Neutrophil (primary cell): ENCODE results near the gene DEFB126.
"Not testable (repeated sequence)": the region's sequence is repeated elsewhere in the genome, so short reads cannot be mapped to it uniquely, and the experiment has no call there.

Experiments
- H3K27ac ChIP-seq: fragments of 200-600 bp; sonication (generic); 2 replicates; pipeline ENCODE4 v1.5.1; 2016; ENCODE audit warnings: mild to moderate bottlenecking, moderate library complexity
- H3K27me3 ChIP-seq: fragments of 200-600 bp; sonication (generic); 2 replicates; pipeline ENCODE4 v1.6.0; 2016; ENCODE audit warnings: mild to moderate bottlenecking
- H3K36me3 ChIP-seq: fragments of 200-600 bp; sonication (generic); 2 replicates; pipeline ENCODE4 v1.5.1; 2017
- H3K4me1 ChIP-seq, 2 experiments: fragments of 200-600 bp in 1 of 2; sonication (generic) in 1 of 2; 1 replicate in 1 of 2; 2 replicates in 1 of 2; pipeline versions ENCODE4 v1.5.1 to v1.6.1; 2013 to 2016; ENCODE audit warnings: low read depth in 1 of 2, low read length in 1 of 2, mild to moderate bottlenecking in 1 of 2, moderate library complexity in 1 of 2; ENCODE audit not compliant: control insufficient read depth in 1 of 2, insufficient read depth in 1 of 2
- H3K4me3 ChIP-seq, 2 experiments: fragments of 200-600 bp in 1 of 2; sonication (generic) in 1 of 2; 1 replicate in 1 of 2; 2 replicates in 1 of 2; pipeline ENCODE4 v1.5.1; 2013 to 2016; ENCODE audit warnings: low read depth in 1 of 2, low read length in 1 of 2, mild to moderate bottlenecking in 1 of 2, moderate library complexity in 1 of 2
- H3K9me3 ChIP-seq: fragments of 200-600 bp; sonication (generic); 2 replicates; pipeline ENCODE4 v1.5.1; 2016
- TF ChIP-seq, protein P1 (sequence below): fragments of 200-600 bp; sonication (generic); IDR thresholded peaks from 2 replicates; pipeline ENCODE4 v1.5.1; 2016; ENCODE audit warnings: antibody characterized with exemption

DEFB126 gene

DNA sequence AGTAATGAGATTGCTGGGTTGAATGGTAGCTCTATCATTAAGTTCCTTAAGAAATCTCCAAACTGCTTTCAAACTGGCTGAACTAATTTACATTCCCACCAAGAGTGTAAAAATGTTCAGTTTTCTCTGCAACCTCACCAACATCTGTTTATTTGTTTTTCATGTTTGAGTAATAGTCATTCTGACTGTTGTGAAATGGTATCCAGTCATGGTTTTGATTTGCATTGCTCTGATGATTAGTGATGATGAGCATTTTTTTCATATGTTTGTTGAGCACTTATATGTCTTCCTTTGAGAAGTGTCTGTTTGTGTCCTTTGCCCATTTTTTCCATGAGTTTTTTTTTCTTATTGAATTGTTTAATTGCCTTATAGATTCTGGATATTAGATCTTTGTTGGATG is 30.0 kb upstream of the DEFB126 start:
- Histone ChIP-seq H3K4me1 (no peaks in the 10 kb centered on the region), H3K27ac (no peak overlapping the region), H3K36me3 (no peaks in the 10 kb centered on the region), H3K4me3 (no peak overlapping the region), H3K9me3 (no peaks in the 10 kb centered on the region), H3K27me3 (peaks cover 40% of the 10 kb centered on the region)
- TF ChIP-seq, protein P1, sequence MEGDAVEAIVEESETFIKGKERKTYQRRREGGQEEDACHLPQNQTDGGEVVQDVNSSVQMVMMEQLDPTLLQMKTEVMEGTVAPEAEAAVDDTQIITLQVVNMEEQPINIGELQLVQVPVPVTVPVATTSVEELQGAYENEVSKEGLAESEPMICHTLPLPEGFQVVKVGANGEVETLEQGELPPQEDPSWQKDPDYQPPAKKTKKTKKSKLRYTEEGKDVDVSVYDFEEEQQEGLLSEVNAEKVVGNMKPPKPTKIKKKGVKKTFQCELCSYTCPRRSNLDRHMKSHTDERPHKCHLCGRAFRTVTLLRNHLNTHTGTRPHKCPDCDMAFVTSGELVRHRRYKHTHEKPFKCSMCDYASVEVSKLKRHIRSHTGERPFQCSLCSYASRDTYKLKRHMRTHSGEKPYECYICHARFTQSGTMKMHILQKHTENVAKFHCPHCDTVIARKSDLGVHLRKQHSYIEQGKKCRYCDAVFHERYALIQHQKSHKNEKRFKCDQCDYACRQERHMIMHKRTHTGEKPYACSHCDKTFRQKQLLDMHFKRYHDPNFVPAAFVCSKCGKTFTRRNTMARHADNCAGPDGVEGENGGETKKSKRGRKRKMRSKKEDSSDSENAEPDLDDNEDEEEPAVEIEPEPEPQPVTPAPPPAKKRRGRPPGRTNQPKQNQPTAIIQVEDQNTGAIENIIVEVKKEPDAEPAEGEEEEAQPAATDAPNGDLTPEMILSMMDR, result no peak

DNA sequence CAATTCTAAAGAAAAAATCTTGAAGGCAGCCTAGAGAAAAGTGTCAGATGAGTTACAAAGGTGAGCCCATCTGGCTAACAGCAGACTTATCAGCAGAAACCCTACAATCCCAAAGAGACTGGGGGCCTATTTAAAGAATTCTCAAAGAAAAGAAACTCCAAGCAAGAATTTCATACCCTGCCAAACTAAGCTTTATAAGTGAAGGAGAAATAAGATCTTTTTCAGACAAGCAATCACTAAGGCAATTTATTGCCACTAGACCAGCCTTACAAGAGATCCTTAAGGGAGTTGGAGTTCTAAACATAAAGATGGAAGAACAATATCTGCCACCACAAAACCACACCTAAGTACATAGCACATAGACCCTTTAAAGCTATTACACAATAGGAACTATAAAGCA is 24.9 kb upstream of the DEFB126 start:
- H3K36me3 ChIP-seq, result no peaks in the 10 kb centered on the region
- no peak overlapping the region for H3K4me3 ChIP-seq
- TF ChIP-seq, protein P1, result no peak
- H3K27ac ChIP-seq, result no peak overlapping the region
- H3K27me3 ChIP-seq, result peaks cover 50% of the 10 kb centered on the region
- no peaks in the 10 kb centered on the region for H3K9me3 ChIP-seq
- no peaks in the 10 kb centered on the region for H3K4me1 ChIP-seq

DNA sequence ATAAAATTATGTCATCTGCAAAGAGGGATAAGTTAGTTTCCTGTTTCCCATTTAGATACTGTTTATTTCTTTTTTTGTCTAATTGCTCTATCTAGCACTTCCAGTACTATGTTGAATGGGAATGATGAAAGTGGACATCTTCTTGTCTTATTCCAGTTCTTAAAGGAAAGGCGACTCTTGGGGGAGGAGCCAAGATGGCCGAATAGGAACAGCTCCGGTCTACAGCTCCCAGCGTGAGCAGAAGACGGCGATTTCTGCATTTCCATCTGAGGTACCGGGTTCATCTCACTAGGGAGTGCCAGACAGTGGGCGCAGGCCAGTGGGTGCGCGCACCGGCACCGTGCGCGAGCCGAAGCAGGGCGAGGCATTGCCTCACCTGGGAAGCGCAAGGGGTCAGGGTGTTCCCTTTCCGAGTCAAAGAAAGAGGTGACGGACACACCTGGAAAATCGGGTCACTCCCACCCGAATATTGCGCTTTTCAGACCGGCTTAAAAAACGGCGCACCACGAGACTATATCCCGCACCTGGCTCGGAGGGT is 12.5 kb upstream of the DEFB126 start:
- H3K4me3 ChIP-seq, H3K27ac ChIP-seq, H3K4me1 ChIP-seq, H3K36me3 ChIP-seq, H3K9me3 ChIP-seq: not testable (repeated sequence)
- H3K27me3 ChIP-seq, result peaks cover 22% of the 10 kb centered on the region

DNA sequence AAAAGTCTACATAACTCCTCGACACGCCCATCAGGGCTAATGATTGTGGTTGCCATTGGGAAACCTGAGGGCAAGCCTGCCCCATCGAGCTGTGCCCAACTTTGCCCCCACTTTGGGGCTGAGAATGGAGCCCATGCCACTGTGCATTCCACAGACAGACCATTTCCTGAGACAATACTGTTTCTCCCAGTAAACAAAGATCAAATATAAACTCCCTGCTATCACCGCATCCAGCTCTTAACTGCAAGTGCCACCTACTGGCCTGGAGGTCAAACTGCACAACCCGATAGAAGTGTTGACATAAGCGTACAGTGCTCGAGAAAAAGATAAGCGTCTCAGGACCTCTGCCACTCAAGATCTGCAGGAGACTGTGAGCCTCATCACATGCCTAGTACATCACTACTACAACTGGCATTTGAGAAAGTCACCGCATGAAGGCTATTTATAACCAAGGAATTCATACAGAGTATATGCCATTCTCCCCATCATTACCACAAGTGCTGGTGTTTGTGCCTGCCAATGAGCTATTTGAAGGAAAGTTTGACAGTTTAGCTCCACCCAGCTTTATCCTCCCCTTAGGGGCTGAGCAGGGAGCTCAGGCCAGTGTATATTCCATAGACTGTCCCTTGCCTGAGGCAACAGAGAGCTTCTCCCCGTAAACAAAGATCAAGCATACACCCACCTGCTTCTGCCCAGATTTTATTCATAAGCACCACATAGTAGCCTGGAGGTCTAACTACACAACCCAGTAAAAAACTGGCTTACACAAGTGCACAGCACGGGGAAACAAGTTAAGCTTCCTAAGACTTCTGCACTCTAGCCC is 4.5 kb upstream of the DEFB126 start:
- Histone ChIP-seq H3K36me3 (no peaks in the 10 kb centered on the region), H3K4me1 (no peaks in the 10 kb centered on the region), H3K4me3 (no peak overlapping the region), H3K27me3 (peaks cover 35% of the 10 kb centered on the region), H3K9me3 (no peaks in the 10 kb centered on the region), H3K27ac (no peak overlapping the region)
- TF ChIP-seq, protein P1, result no peak

DNA sequence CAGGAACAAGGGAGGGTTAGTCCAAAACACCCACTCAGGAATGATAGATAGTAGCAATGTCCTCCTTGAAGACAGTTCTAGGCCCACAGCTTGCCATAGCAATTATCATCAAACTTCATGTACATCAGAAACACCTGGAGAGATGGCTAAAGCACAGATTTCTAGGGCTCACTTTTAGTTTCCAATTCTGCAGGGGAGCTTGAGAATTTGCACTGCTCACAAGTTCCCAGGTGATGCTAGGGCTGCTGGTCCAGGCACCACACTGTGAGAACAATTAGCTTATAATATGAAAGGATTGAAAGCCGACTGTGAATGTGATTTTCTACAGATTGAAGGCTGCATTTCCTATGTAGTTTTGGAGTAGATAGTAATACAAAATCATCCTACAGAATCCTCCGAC is 3.5 kb downstream of the DEFB126 start:
- H3K4me3 ChIP-seq, result no peak overlapping the region
- H3K27me3 ChIP-seq, result peaks cover 91% of the 10 kb centered on the region
- H3K9me3 ChIP-seq, result no peaks in the 10 kb centered on the region
- no peak overlapping the region for H3K27ac ChIP-seq
- H3K4me1 ChIP-seq, result no peaks in the 10 kb centered on the region
- TF ChIP-seq, protein P1, result no peak
- no peaks in the 10 kb centered on the region for H3K36me3 ChIP-seq

DNA sequence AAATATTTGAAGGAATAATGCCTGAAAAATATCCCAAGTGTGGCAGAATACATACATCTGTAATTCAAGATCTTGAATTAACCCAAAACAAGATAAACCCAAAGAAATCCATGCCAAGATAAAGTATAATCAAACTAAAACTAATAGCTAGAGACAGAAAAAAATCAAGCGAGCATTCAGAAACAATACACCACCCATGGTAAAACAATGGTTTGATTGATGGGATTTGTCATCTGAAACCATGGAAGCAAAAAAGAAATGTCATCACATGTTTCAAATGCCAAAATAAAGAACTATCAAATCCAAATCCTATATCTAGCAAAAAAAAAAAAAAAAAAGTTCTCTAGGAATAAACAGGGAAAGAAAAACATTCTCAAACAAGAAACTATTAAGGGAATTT is 9.7 kb downstream of the DEFB126 start:
- H3K36me3 ChIP-seq, result no peaks in the 10 kb centered on the region
- H3K27me3 ChIP-seq, result peaks cover 67% of the 10 kb centered on the region
- H3K27ac ChIP-seq, result no peak overlapping the region
- TF ChIP-seq, protein P1, result no peak
- no peak overlapping the region for H3K4me3 ChIP-seq
- no peaks in the 10 kb centered on the region for H3K9me3 ChIP-seq
- no peaks in the 10 kb centered on the region for H3K4me1 ChIP-seq
